Rectal smooth muscle tissue (tissue), 1 donor: Measurements from ENCODE around the gene RAB8A.
A peak's percentile ranks its signal among the peaks of the same experiment; 100 is the strongest.

ENCODE experiments used
- H3K27ac ChIP-seq: one replicate; pipeline ENCODE4 v1.7.0; 2013; ENCODE audit warnings: low read depth, low read length, inconsistent platforms
- H3K27me3 ChIP-seq: one replicate; pipeline ENCODE4 v1.7.0; 2013; ENCODE audit warnings: low read length; ENCODE audit not compliant: control insufficient read depth, insufficient read depth
- H3K36me3 ChIP-seq: one replicate; pipeline ENCODE4 v1.7.0; 2013; ENCODE audit warnings: low read length; ENCODE audit not compliant: control insufficient read depth, insufficient read depth
- H3K4me1 ChIP-seq: one replicate; pipeline ENCODE4 v1.7.0; 2013; ENCODE audit warnings: low read length; ENCODE audit not compliant: control insufficient read depth, insufficient read depth
- H3K4me3 ChIP-seq: one replicate; pipeline ENCODE4 v1.7.0; 2013; ENCODE audit warnings: low read length
- H3K9ac ChIP-seq: one replicate; pipeline ENCODE4 v1.7.0; 2013; ENCODE audit warnings: low read length

Gene RAB8A

DNA sequence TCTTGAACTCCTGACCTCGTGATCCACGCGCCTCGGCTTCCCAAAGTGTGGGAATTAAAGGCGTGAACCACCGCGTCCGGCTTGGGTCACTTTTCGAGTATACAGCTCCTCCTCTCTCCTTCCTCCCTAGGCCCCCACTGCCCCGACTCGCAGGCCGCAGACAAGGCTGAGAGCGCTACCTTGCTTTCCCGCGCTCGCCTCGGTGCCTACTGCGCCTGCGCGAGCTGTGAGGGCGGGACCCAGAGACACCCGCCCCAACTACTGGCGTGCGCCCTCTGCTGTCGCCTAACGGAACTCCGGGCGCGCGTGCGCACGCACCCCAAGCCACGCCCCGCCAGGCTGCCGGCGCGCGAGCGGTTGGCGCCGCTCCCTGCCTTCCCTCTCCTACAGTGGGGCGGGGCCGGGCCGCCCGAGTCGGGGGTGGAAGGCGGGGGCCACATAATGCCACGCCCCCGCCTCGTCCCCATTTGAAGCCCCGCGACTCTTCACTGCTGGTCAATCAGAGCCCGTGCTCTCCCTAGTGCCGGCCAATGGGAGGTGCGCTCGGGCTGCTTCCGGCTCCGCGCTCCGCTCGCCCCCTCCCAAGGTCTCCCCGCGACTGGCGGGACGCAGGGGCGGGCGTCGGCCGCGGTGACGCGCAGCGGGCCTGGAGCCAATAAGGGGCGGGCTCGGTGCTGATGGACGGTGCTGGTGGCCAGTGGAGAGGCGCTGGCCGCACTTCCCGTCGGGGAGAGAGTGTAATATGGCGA, at the start of gene RAB8A:
Gene RAB8A, plus strand, starts transcription at position 730 of the 749 bp plus-strand sequence. Its CDS starts 13 bp downstream, at position 743.
- peak within 1 kb of the TSS; percentile 95 for H3K4me3 ChIP-seq
- no peaks in the 10 kb centered on the region for H3K27me3 ChIP-seq
- no peaks in the 10 kb centered on the region for H3K36me3 ChIP-seq
- peak within 1 kb of the TSS; percentile 89 for H3K9ac ChIP-seq
- H3K4me1 ChIP-seq, result peaks cover 5% of the 10 kb centered on the region
- H3K27ac ChIP-seq, result peak within 1 kb of the TSS; percentile 89

- Histone ChIP-seq H3K27ac (no peak overlapping the region), H3K4me3 (no peak overlapping the region), H3K36me3 (no peaks in the 10 kb centered on the region), H3K4me1 (peaks cover 5% of the 10 kb centered on the region), H3K27me3 (no peaks in the 10 kb centered on the region), H3K9ac (no peak overlapping the region)
Measured at GRCh38 chr19:16061943-16062342, 49.7 kb upstream of the RAB8A start.

- Histone ChIP-seq H3K36me3 (no peaks in the 10 kb centered on the region), H3K27ac (no peak overlapping the region), H3K9ac (no peak overlapping the region), H3K4me1 (peaks cover 7% of the 10 kb centered on the region), H3K4me3 (no peak overlapping the region), H3K27me3 (no peaks in the 10 kb centered on the region)
Measured at GRCh38 chr19:16062789-16063188, 48.9 kb upstream of the RAB8A start.

- no peaks in the 10 kb centered on the region for H3K27me3 ChIP-seq
- H3K4me3 ChIP-seq, result no peak overlapping the region
- peaks cover 5% of the 10 kb centered on the region for H3K36me3 ChIP-seq
- no peak overlapping the region for H3K27ac ChIP-seq
- H3K4me1 ChIP-seq, result peaks cover 7% of the 10 kb centered on the region
- H3K9ac ChIP-seq, result no peak overlapping the region
Measured at GRCh38 chr19:16064209-16064889, 47.3 kb upstream of the RAB8A start.

- H3K9ac ChIP-seq, result no peak overlapping the region
- peaks cover 11% of the 10 kb centered on the region for H3K4me1 ChIP-seq
- H3K27ac ChIP-seq, result peak overlapping the region; percentile 99
- H3K36me3 ChIP-seq, result peaks cover 5% of the 10 kb centered on the region
- H3K4me3 ChIP-seq, result peak overlapping the region; percentile 72
- no peaks in the 10 kb centered on the region for H3K27me3 ChIP-seq
Measured at GRCh38 chr19:16066611-16067104, 45.0 kb upstream of the RAB8A start.

DNA sequence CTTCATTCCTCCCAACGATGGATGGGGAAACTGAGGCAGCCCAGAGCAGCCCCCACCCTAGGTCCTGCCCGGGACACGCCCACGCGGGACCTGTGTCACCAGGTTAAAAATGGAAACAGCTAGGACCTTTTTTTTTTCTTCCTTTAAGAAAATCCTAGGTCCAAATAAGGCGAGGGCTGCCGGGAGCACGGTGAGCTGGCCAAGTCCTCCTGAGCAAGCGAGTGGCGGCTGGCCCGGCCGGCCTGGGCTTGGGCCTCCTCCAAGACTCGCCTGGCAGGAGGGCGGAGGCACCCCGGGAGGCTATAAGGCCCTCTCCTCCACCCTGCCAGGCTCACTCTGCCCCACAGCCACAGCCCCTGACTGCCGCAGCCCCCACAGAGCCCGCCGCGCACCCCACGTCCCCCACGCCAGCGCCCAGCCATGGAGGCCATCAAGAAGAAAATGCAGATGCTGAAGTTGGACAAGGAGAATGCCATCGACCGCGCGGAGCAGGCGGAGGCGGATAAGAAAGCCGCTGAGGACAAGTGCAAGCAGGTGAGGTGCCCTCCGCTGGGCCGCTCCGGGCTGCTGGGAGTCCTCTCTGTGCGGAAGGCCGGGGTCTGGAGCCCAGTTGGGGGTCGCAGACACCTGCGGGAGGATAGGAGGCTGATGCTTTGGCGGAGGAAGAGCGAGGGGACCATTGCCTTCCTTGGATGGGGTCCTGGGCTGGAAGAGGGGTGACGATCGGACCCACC, 44.3 kb upstream of the RAB8A start:
- H3K4me1 ChIP-seq, result peaks cover 13% of the 10 kb centered on the region
- H3K4me3 ChIP-seq, result peak overlapping the region; percentile 72
- H3K9ac ChIP-seq, result peak overlapping the region; percentile 95
- no peaks in the 10 kb centered on the region for H3K27me3 ChIP-seq
- peak overlapping the region; percentile 99 for H3K27ac ChIP-seq
- H3K36me3 ChIP-seq, result peaks cover 5% of the 10 kb centered on the region

GRCh38 chr19:16068696-16069259, 42.9 kb upstream of the RAB8A start:
- peak overlapping the region; percentile 72 for H3K4me3 ChIP-seq
- H3K27ac ChIP-seq, result peak overlapping the region; percentile 99
- peak overlapping the region; percentile 95 for H3K9ac ChIP-seq
- peaks cover 19% of the 10 kb centered on the region for H3K4me1 ChIP-seq
- peaks cover 5% of the 10 kb centered on the region for H3K36me3 ChIP-seq
- no peaks in the 10 kb centered on the region for H3K27me3 ChIP-seq

- H3K4me1 ChIP-seq, result peaks cover 20% of the 10 kb centered on the region
- H3K27ac ChIP-seq, result peak overlapping the region; percentile 99
- peak overlapping the region; percentile 72 for H3K4me3 ChIP-seq
Measured at GRCh38 chr19:16069813-16070365, 41.8 kb upstream of the RAB8A start.

GRCh38 chr19:16070366-16070990, 41.2 kb upstream of the RAB8A start:
- peaks cover 22% of the 10 kb centered on the region for H3K4me1 ChIP-seq
- H3K36me3 ChIP-seq, result peaks cover 5% of the 10 kb centered on the region
- peak overlapping the region; percentile 99 for H3K27ac ChIP-seq
- no peaks in the 10 kb centered on the region for H3K27me3 ChIP-seq
- H3K9ac ChIP-seq, result peak overlapping the region; percentile 29
- H3K4me3 ChIP-seq, result peak overlapping the region; percentile 72

More at GRCh38 chr19:16069813-16070365, 41.8 kb upstream of the RAB8A start:
- H3K9ac ChIP-seq, result peak overlapping the region; percentile 38
- no peaks in the 10 kb centered on the region for H3K27me3 ChIP-seq
- peaks cover 5% of the 10 kb centered on the region for H3K36me3 ChIP-seq

DNA sequence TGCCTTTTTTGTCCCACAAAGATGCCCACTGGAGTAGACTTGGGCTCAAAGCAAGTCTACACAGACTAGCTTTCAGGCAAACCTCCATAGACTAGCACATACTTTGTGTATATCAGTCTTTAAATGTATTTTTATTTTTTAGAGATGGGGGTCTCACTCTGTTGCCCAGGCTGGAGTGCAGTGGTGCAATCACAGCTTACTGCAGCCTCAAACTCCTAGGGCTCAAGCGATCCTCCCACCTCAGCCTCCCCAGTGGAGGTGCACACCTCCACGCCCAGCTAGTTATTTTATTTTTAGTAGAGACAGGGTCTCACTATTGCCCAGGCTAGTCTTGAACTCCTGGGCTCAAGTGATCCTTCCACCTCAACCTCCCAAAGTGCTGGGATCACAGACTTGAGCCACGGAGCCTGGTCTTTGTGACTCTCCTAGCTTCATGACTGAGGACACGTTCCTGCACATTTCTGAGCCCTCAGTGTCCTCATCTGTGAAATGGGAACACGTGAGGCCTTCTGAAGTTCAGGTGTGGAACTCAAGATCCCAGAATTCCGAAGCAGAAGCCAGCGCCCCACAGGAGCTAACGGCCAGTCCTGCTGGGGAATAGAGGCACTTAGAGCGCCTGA, 40.5 kb upstream of the RAB8A start:
- Histone ChIP-seq H3K9ac (no peak overlapping the region), H3K4me3 (peak overlapping the region; percentile 72), H3K4me1 (peaks cover 26% of the 10 kb centered on the region), H3K36me3 (peaks cover 5% of the 10 kb centered on the region), H3K27ac (peak overlapping the region; percentile 99), H3K27me3 (no peaks in the 10 kb centered on the region)

- Histone ChIP-seq H3K4me3 (no peak overlapping the region), H3K27ac (peak overlapping the region; percentile 99), H3K36me3 (peaks cover 3% of the 10 kb centered on the region), H3K9ac (no peak overlapping the region), H3K4me1 (peaks cover 26% of the 10 kb centered on the region), H3K27me3 (no peaks in the 10 kb centered on the region)
Measured at GRCh38 chr19:16073481-16073880, 38.2 kb upstream of the RAB8A start.
